ENCODE data around the gene RD3L. TPM values are rescaled to one million over a fixed set of nuclear protein-coding genes. Genes with fewer than 3 reads are reported as not detected.

RD3L gene
- not detected for polyA plus RNA-seq (ENCODE audit: insufficient read length in 12 of 12)
- long read RNA-seq, donor 1 = 0 reads
- long read RNA-seq, donor 2 = 0 reads
- long read RNA-seq, donor 3 = 0 reads
- long read RNA-seq, donor 4 = 0 reads
- long read RNA-seq, donor 5 = 0 reads
- long read RNA-seq, donor 6 = 0 reads
- long read RNA-seq, donor 7 = 0 reads
- long read RNA-seq, donor 8 = 0 reads
- long read RNA-seq, donor 9 = 0 reads
- long read RNA-seq, donor 10 = 0 reads
- long read RNA-seq, donor 11 = 0 reads

GRCh38 chr14:103941973-103942736 is at the start of gene RD3L:
RD3L (minus strand) TSS chr14:103942529; CDS start chr14:103941695, 834 bp downstream.
- DNase-seq = no peak

DNA sequence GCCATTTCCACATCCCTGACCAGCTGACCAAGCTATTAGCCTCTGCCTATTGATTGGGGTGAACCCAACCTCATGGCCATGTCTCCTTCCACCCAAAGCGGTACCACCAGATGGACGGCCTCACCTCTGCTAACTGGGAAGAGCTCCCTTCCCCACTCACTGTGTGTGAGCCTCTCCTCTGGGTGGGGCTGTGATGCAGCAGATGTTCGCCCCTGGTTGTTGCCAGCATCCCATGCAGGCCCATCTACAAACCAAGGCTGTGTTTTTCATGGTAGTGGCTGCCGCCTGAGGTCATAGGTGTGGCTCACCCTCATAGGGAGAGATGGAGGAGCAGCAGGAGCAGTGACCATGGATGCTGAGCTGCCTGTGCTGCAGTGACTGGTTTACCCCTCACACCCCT is 47.6 kb upstream of the RD3L start:
- no peak for DNase-seq

DNA sequence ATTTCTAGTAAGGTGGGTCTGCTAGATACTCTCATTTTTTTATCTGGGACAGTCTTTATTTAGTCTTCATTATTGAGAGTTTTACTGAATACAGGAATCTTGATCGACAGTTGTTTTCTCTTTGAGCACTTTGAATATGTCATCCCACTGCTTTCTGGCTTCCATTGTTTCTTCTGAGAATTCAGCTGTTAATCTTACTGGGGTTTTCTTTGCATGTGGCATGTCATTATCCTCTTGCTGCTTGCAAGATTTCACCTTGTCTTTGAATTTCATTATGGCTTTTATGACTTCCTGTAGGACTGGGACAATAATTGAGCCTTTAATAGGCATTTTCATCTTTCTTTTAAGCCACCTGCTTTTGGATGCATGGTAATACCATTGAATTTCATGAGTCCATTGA is 46.7 kb upstream of the RD3L start:
- DNase-seq = no peak

GRCh38 chr14:103984196-103984595 is 41.9 kb upstream of the RD3L start:
- no peak for DNase-seq

GRCh38 chr14:103980623-103981238 is 38.4 kb upstream of the RD3L start:
- DNase-seq = peak; percentile 7

DNA sequence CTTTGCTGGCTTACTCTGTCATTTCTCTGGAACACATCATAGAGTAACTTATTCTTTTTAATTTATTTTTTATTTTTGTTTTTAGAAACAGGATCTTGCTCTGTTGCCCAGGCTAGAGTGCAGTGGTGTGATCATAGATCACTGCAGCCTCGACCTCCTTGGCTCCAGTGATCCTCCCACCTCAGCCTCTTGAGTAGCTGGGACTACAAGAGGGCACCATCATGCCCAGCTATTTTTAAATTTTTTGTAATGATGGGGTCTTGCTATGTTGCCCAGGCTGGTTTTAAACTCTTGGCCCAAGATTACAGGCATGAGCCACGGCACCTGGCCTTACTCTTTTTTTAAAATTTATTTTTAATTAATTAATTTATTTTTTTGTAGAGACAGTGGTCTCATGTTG is 32.2 kb upstream of the RD3L start:
- DNase-seq = no peak

GRCh38 chr14:103973354-103973753 is 31.0 kb upstream of the RD3L start:
- DNase-seq = no peak

DNA sequence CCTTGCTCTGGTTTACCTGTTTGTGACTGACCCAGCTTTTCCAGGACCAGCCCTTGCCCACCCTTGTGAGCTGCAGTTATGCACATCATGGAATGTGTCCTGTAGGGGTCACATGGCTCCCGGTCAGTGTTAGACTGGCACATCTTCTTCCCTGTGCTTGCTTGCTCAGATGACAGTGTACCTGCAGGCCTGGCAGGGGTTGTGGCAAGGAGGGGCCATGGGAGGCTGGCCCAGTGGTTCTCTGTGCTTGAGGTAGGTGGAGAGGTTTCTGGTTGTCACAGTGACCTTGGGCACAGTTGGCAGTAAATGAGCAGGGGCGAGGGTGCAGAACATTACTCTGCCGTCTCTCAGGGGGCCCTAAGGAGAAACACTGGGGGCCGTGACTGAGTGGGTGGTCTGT is 27.6 kb upstream of the RD3L start:
- no peak for DNase-seq

DNA sequence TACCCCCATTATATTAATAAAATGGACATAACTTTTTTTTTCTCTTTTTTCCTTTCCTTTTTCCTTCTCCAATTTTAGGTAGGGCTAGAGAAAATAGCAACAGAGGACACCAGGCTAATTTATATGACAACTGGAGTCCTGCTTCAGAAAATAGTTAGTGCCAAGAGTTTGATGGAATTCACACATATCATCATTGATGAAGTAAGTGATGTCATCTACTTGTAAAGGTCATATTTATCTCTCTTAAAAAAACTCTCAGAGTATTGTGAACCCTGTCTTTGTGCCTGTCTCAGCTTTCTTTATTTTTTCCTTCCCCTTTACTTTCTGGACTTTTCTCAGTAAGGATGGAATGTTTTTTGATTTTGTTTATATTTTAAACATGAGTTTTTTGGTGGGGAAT is 24.3 kb upstream of the RD3L start:
- no peak for DNase-seq

DNA sequence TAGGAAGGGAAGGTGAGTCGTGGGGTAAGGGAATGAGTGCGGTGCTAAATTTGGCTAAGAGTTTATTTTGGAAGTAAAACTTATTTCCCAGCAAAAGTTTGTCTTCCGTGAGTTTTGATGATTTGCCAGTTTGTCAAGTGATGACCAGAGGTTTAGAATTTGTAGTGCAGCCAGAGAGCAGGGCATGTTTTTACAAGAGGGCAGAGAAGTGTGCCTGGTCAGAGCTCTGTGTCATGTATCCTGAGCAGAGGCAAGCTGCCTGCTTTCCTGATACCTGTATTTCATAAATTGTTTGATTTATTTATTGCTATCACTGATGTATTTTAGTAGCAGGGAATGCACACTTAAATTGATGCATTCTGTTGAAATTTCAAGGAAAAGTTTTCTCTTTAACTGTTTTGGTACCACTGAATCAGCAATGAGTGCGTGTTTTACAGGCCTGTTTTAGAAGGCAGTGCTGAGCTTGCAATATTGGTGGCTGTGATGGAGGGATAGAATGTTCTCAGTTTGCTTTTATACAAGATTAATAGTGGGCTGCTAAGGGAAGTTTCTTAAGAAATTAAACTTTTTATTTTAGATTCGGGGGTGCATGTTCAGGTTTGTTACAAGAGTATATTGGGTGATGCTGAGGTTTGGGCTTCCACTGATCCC is 19.7 kb upstream of the RD3L start:
- DNase-seq = no peak

GRCh38 chr14:103960457-103961055 is 18.2 kb upstream of the RD3L start:
- DNase-seq = no peak

DNA sequence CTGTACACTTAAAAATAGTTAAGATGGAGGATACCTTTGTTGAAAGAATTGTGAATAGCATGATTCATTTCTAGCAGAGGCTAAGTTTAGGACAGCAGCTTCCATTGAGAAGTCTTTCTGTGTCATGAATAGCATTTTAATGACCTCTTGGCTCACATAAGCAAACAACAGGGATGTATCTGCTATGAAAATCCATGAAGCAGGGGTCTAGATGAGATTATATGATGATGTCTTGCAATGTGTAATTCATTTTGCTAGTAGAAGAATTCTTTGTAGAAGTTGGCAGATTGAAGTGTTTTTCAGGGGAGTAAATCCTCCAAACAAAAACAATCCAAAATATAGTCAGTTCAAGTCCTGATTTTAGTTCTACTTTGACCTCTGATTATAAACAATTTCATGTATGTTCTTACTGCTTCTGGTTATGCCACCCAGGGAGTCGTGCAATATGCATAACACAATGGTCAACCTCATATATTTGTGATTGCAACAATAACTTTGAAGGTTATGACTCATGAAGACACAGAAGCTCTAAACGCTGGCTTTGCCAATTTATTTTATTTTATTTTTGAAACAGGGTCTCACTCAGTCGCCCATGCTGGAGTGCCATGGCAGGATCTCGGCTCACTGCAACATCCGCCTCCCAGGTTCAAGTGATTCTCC is 6.9 kb upstream of the RD3L start:
- no peak for DNase-seq

GRCh38 chr14:103948442-103948841 is 6.1 kb upstream of the RD3L start:
- DNase-seq = no peak

DNA sequence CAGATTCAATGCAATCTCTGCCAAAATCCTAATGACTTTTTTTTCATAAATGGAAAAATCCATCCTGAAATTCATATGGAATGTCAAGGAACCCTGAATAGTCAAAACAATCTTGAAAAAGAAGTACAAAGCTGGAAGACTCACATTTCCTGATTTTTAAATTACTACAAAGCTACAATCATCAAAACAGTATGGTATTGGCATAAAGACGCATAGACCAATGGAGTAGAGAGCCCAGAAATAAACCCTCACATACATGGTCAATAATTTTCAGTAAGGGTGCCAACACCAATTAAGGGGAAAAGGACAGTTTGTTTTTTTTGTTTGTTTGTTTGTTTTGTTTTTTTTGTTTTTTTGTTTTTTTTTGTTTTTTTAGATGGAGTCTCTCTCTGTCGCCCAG is 4.6 kb upstream of the RD3L start:
- no peak for DNase-seq

DNA sequence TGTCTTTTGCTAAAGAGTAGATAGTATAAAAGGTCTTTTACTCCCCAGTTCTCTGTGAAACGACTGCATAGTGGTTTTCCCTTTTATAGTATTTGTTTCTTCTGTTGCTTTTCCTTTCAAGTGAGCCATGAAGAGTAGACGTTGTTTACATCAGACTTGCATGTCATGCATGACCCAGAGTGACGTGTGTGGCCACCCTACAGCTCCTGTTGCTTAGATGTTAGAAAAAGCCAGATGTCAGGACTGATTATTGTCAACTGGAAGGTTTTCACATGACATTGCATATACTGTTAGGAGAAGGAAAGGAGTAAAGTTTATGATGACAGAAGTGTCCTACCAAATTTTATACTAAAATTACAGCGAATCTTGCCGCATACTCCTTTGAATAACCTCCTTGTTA is 1.3 kb upstream of the RD3L start:
- no peak for DNase-seq

DNA sequence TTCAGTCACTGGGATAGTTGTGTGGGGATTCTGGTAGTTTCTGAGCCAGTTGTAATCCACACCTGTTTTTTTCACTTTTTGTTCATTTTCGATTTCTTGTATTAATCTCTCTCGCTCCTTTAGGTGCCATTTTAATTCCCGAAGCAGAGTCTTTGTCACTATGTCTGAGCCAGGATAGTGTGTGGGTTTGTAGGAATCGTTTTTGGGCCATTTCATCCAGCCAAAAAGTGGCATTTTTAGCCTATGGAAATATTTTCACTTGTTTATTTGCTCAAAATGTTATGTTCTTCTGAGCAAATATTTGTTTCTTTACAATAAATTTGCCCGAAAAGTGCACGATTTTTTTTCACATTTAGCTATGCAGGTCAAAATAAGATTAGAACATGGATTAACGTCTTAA is 867 bp downstream of the RD3L start:
- DNase-seq = no peak

GRCh38 chr14:103935102-103935501 is 7.2 kb downstream of the RD3L start:
- no peak for DNase-seq

GRCh38 chr14:103932791-103933490 is 9.4 kb downstream of the RD3L start:
- no peak for DNase-seq

DNA sequence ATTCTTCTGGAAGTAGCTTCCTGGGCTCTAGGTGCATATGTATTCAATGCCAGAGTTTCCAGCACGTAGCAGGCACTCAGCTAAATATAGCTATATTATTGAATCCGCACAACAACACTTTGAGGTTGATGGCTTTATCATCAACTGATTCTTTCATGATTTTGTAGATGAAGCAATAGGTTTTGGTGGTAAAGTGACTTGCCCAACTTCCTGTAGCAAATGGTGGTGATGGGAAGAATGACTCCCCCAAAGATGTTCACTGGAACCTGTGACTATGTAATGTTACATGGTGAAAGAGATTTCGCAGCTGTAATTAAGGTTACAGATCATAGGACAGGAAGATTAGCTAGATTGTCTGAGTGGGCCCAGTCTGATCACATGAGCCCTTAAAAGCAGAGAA is 10.9 kb downstream of the RD3L start:
- DNase-seq = no peak

- no peak for DNase-seq
Measured at GRCh38 chr14:103930051-103930604, 12.2 kb downstream of the RD3L start.
